HFF-Myc (cell line): Measurements from ENCODE around the gene C20orf141.
"Not testable (repeated sequence)": the region's sequence is repeated elsewhere in the genome, so short reads cannot be mapped to it uniquely, and the experiment has no call there.

Experiments
- DNase-seq: peaks from one replicate; pipeline ENCODE4 v3.0.0-alpha.2; 2011; ENCODE audit warnings: low read depth; ENCODE audit errors: extremely low read depth
- H3K4me3 ChIP-seq: replicated peaks from 2 replicates; pipeline ENCODE4 v1.5.1; 2011; ENCODE audit warnings: low read depth, mild to moderate bottlenecking, control low read depth, low read length
- TF ChIP-seq, protein P1 (sequence below): IDR thresholded peaks from 2 replicates; pipeline ENCODE4 v1.5.1; 2012; ENCODE audit warnings: mild to moderate bottlenecking, low read depth, low read length, control low read depth; ENCODE audit errors: missing control alignments

The C20orf141 gene

GRCh38 chr20:2805689-2806350, 9.0 kb upstream of the C20orf141 start:
- H3K4me3 ChIP-seq: no peak overlapping the region
- DNase-seq: no peak
- TF ChIP-seq, protein P1, sequence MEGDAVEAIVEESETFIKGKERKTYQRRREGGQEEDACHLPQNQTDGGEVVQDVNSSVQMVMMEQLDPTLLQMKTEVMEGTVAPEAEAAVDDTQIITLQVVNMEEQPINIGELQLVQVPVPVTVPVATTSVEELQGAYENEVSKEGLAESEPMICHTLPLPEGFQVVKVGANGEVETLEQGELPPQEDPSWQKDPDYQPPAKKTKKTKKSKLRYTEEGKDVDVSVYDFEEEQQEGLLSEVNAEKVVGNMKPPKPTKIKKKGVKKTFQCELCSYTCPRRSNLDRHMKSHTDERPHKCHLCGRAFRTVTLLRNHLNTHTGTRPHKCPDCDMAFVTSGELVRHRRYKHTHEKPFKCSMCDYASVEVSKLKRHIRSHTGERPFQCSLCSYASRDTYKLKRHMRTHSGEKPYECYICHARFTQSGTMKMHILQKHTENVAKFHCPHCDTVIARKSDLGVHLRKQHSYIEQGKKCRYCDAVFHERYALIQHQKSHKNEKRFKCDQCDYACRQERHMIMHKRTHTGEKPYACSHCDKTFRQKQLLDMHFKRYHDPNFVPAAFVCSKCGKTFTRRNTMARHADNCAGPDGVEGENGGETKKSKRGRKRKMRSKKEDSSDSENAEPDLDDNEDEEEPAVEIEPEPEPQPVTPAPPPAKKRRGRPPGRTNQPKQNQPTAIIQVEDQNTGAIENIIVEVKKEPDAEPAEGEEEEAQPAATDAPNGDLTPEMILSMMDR: no peak

GRCh38 chr20:2806351-2806701, 8.5 kb upstream of the C20orf141 start:
- TF ChIP-seq, protein P1: no peak
- DNase-seq: no peak
- H3K4me3 ChIP-seq: no peak overlapping the region

DNA sequence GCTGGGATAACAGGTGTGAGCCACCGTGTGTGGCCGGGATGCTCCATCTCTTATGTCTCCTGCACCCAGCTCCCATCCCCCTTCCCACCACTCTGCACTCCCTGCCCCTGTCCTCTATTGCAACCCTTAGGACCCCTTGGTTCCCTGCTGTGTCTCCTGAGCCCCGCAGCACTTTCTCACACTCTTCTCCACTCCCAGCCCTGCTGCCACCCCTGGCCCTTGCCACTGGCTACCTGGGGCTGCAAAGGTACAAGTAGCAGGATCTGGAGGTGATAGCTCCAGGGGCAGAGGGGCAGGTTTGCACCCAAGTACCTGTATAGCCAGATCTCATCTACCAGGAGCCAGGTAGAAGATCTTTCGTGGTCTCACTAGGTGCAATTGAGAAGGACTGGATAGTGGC, 7.8 kb upstream of the C20orf141 start:
- TF ChIP-seq, protein P1: no peak
- H3K4me3 ChIP-seq: no peak overlapping the region
- DNase-seq: no peak

GRCh38 chr20:2807929-2808328, 6.9 kb upstream of the C20orf141 start:
- DNase-seq, H3K4me3 ChIP-seq: not testable (repeated sequence)

GRCh38 chr20:2809690-2810089, 5.1 kb upstream of the C20orf141 start:
- TF ChIP-seq, protein P1: no peak
- no peak for DNase-seq
- no peak overlapping the region for H3K4me3 ChIP-seq

DNA sequence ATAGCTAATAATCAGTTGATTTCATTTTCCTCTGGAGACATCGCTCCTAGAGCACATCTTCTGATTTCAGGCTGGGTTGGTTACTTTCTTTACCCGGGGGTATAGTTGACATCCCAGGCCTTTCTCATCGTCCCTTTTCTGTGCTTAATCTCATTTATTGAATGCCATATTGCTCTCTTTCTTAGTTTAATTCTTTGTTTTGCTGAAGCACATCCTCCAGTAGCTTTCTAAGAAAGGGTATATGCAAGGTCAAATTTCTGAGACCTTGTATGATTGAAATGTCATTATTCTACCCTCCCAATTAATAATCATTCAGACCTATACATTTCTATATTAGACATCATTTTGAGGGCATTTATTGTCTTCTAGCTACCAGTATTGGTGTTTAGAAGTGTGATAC, 2.6 kb upstream of the C20orf141 start:
- no peak for DNase-seq
- TF ChIP-seq, protein P1: no peak
- H3K4me3 ChIP-seq: no peak overlapping the region

- no peak for DNase-seq
- TF ChIP-seq, protein P1: no peak
- H3K4me3 ChIP-seq: no peak overlapping the region
Measured at GRCh38 chr20:2814076-2814475, 711 bp upstream of the C20orf141 start.
